NCI-H748 (cell line): ENCODE data around the gene NKAIN2.
A peak's percentile ranks its signal among the peaks of the same experiment; 100 is the strongest.

Experiments used
- DNase-seq: peaks from one replicate; lab custom pipeline; 2025; ENCODE audit not compliant: unreplicated experiment; lab: John Stamatoyannopoulos, UW

Gene NKAIN2

GRCh38 chr6:124795643-124796463 is 992.2 kb downstream of the NKAIN2 start:
- DNase-seq, result peak; percentile 76

DNA sequence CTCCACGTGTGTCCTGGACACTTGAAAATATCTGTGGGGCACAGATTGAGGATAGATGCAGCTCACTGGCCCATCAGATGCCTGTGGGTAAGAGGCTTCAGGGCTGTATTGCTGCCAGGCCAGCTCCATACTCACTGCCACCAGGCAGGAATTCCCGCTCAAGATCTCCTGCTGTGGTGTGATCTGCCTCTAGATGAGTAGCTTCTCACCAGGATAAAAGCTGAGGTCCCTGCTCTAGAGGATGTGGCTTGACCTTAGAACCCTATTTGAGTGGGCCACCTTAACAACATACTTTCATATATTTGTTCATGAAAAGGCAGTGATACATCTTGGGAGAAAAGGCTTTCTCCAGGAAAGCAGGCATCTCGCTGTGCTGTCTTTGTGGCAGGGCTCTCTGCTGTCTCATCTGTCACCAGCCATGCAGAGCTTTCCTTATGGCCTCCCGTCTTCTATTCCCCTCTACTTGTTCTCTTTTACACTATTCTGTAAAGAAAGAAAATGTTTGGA is 992.9 kb downstream of the NKAIN2 start:
- DNase-seq, result no peak

DNA sequence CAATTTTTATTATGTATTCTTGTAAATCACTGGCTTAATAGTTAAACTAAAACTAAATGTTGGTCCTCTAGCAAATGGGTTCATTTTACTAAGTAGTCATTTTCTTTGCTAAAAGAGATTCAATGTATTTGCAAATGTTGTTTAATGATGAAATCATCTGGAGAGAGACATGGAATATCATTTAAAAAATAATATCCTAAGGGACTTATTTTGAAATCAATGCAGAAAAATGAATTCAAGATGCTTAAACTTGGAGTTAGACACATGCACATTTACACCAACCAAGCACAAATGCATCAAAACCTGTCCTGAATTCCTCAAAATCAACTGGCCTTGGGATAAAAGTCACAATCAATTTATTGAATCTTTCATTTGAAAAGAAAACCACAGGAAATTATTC is 993.6 kb downstream of the NKAIN2 start:
- DNase-seq, result no peak

- DNase-seq, result no peak
Measured at GRCh38 chr6:124798942-124799496, 995.4 kb downstream of the NKAIN2 start.

GRCh38 chr6:124799638-124800037 is 996.0 kb downstream of the NKAIN2 start:
- DNase-seq, result no peak

- DNase-seq, result no peak
Measured at GRCh38 chr6:124800222-124800621, 996.6 kb downstream of the NKAIN2 start.

- peak; percentile 20 for DNase-seq
Measured at GRCh38 chr6:124812067-124812466, 1008.4 kb downstream of the NKAIN2 start.

DNA sequence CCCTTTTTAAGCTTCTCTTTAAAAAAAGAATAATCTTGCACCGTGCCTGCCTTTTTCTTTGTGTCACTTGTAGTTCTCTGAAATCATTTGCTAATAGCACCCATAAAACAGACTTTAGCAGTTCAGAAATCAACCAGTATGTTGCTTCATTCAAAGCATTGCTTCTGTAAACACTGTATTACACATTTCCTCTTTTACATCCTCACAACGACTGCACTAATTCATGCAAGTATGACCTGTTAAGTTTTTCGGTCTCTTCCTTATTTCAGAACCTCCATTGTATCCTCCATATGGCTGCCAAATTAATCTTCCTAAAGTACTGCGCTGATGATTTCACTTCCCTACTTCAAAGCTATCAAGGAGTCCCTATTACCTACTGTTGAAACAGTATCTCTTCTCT is 1015.7 kb downstream of the NKAIN2 start:
- no peak for DNase-seq

GRCh38 chr6:124822204-124822613 is 1018.5 kb downstream of the NKAIN2 start:
- DNase-seq, result no peak

DNA sequence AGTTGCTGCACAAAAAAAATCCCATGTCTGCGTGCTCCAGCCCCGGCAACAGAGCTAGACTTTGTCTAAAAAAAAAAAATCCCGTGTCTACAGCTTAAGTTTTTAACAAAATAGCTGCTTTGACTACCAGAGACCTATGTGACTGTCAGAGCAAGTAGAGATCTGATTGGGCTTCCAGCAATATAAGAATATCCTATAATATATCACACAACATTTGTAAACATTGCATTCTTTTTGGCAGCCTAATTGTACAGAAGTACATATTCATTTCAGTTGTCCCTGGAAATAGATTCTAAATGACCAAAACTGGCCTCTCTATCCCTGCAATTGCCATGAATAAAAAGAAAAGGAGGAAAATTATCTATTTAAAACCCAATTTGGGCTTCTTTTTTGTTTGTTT is 1019.1 kb downstream of the NKAIN2 start:
- DNase-seq, result no peak

DNA sequence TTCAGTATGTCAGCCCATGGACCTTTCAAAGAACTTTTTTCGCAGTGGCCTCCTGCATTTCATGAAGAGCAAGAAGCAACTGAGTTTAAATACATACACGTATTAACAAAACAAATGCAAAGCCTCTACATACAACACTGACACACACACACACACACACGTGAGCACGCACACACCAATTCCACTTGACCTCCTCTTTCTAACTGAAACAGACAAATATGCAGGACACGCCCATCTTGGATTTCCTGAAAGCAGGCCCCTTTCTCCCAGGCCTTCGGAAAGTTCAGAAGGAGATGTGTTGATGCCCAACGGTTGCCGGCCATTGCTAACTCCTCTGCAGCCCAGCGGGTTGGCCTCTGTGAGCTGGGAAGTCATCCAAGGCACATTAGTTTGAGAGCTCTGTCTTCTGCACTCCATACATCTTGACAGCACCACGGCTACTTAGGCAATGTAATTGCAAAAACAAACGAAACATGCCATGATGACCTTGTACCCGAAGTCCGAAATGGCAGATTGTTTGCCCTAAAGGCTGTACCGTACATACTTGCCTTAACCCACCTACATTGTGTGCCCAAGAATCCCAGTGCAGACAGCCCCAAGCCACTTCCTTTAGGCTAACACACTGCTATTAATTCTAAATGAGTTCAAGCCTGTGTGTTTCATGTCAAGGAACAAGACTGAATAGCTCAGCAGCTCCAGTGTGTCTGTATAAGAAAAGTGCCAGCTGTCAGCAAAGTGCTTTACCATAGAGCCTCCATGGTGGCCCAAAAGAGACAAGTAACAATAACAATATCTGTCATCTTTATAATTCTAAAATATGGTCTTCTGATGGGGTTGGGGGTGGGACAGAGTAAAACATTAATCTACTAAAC is 1019.8 kb downstream of the NKAIN2 start:
- no peak for DNase-seq

GRCh38 chr6:124825564-124825963 is 1021.9 kb downstream of the NKAIN2 start:
- DNase-seq, result no peak

- no peak for DNase-seq
Measured at GRCh38 chr6:124829822-124830221, 1026.2 kb downstream of the NKAIN2 start.

GRCh38 chr6:124830506-124830905 is 1026.8 kb downstream of the NKAIN2 start:
- no peak for DNase-seq

DNA sequence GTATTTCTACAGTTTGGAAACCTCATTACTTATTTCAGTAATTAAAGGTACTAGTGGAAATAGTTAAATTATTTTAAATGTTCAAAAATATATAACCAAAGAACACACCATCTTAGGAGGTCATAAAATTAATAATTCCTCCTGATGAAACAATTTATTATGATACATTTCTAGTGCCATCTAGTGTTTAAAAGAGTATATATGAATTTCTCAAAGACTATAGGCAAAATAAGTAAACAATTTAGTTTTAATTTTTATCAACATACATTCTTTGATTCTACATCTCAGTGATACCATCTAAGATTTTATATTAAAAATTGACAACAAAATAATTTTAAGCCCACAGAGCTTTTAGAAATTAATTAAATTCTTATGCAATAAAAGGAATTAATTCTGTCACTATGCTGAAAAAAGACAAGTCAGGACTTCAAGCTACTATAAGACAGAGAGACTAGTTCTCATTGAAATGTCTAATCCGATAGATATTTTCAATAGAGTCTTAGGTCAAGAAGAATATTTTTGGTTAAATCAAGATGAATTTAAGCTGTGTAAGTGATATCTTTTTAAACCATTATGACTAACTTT is 1050.8 kb downstream of the NKAIN2 start:
- DNase-seq, result peak; percentile 17

- no peak for DNase-seq
Measured at GRCh38 chr6:124857746-124858145, 1054.1 kb downstream of the NKAIN2 start.

DNA sequence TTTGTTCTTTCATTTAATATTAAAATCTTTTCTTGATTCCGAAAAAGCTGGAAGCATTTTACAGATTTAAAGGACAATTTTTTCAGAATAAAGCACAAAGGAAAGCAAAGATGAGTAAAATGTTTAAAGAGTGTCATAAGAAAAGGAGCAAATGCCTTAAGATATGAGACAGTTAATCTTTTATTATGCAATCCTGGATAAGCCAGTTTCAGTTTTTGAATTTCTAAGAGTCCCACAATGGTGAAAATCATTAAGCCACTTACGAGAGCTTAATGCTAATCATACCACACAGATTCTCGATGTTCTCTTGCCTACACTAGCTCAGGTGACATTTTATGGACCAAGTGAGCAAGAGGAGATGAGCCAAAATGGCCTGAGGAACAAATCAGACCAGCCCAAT is 1054.9 kb downstream of the NKAIN2 start:
- DNase-seq, result no peak

DNA sequence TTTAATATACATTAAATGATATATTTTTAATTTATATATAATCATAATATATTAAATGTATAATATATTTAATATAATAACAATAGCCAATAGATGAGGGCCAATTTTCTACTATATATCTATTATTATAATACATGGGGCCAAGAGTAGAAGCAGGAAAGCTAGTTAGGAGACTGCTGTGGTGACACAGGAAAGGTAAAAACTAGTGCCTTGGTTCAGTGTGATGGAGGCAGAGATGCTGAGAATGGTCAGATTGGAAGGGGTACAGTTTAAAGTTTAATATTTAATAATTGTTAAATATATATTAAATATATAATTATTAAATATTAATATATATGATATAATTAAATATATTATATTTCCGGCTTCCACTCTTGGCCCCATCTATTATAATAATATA is 1055.7 kb downstream of the NKAIN2 start:
- no peak for DNase-seq

DNA sequence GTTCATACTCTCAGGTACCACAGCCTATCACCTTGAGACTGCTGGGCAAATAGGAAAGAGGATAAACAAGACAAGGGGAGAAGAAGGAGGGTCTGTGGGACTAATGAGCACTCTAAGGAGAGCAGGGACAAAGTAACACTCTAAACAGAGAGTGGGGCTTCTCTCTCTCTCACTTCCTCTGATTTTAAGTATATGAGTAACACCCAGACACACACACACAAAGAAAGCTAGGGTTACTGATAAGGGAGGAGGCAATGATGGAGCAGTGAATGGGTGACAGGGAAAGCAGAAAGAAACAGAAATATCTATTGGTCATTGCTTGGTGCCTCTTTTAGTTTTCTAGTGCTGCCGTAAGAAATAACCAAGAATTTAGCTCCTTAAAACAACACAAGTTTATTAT is 1062.4 kb downstream of the NKAIN2 start:
- DNase-seq, result no peak

- peak; percentile 84 for DNase-seq
Measured at GRCh38 chr6:124867121-124867520, 1063.5 kb downstream of the NKAIN2 start.

DNA sequence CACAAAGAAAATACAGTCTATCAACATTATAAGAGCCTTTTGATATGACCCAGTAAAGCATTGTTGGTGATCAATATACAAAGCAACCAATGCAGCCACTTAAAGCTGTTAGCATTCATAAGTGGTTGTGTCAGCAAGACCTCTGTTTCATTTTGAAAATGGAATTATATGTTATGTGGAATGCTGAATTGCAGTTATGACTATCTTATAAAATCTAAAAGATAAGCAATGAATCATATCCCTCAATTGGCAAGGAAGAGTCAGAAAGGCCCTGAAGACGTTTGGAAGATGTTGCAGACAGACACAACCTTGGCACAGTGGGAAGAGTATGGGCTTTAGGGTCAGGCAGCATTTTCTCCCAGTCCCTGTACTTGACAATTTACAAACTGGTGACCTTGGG is 1064.8 kb downstream of the NKAIN2 start:
- DNase-seq, result no peak
